ENCODE results near the gene METTL23.

DNA sequence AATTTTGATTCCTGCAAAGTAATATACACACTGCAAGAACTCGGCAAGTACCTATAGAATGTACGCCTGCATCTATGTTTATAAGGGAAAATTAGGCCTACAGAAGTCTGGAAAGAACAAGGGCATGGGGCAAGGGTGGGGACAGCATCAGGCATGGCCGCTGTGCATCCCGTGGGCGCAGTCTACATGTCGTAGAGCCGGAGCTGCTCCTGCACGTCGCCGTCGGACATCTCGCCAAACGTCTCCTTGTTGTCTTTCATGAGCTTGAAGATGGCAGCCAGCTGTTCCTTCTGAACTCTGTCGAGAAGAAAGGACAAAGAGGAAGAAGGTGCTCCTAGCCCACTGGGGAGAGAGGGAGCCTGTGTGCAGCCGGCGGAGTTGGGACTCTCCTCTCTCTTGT is 49.2 kb upstream of the METTL23 start:
- TF ChIP-seq GATA3 (IDR thresholded peaks at IDR 0.05; ENCODE audit: low read depth, low read length): no peak
- no peak for TF ChIP-seq GATA2 (IDR thresholded peaks at IDR 0.05; ENCODE audit: low read depth, low read length)

Measured in SH-SY5Y (cell line).